K562 (cell line): Measurements from ENCODE around the gene PLEKHM3. TPM values are rescaled to one million over a fixed set of nuclear protein-coding genes. Genes with fewer than 3 reads are reported as not detected.
A peak's percentile ranks its signal among the peaks of the same experiment; 100 is the strongest.

Source experiments
- ATAC-seq: fragments of 200-7000 bp; cut with Tn5 transposase; 3 replicates; pipeline ENCODE4 v1.9.1; 2020; ENCODE audit warnings: moderate library complexity
- BruUV-seq: library from RNA; stranded (reverse); fragments of 400-500 nt; replicated peaks from 2 replicates; lab custom pipeline; 2021; lab: Mats Ljungman, UMichigan
- CTCF ChIA-PET: fragments of 300-600 bp; formaldehyde crosslinking; extraction: SDS; loops from one replicate; lab custom pipeline; 2021; ENCODE audit warnings: low intra/inter-chr PET ratio; lab: Yijun Ruan, JAX
- POLR2A ChIA-PET: fragments of 300-600, 350-650 bp; sonication (Branson Sonifier 250); formaldehyde crosslinking; extraction: SDS; loops from one replicate; lab custom pipeline; 2021; ENCODE audit warnings: antibody characterized with exemption, inconsistent platforms; lab: Yijun Ruan, JAX
- DNase-seq, 4 experiments: peaks; one replicate each; pipeline versions ENCODE4 v3.0.0 to v3.0.0-alpha.2; 2011 to 2018; ENCODE audit warnings: low spot score in 3 of 4, mixed read lengths in 3 of 4; ENCODE audit errors: extremely low read depth in 1 of 4
- FAIRE-seq: peaks from 2 replicates; lab custom pipeline; 2011; peaks lifted over from hg19 to GRCh38; lab: Jason Lieb, UNC
- H2AFZ ChIP-seq: 2 replicates; pipeline ENCODE4 v1.6.0; 2011; ENCODE audit warnings: low read depth, low read length, control low read depth, inconsistent platforms
- H3K27ac ChIP-seq: fragments of 200-600 bp; 3 replicates; pipeline ENCODE4 v1.8.0; 2011; ENCODE audit warnings: low read depth, mild to moderate bottlenecking, control low read depth, inconsistent platforms, low read length, moderate library complexity, mixed read lengths; ENCODE audit errors: extremely low read depth
- H3K27me3 ChIP-seq, 2 experiments: fragments of 300-600 bp in 1 of 2; 2 replicates in 1 of 2; 3 replicates in 1 of 2; pipeline versions ENCODE4 v1.6.0 to v1.8.0; 2011; ENCODE audit warnings: inconsistent platforms in 2 of 2, low read length in 2 of 2, mild to moderate bottlenecking in 1 of 2, mixed read lengths in 1 of 2, moderate library complexity in 1 of 2; ENCODE audit not compliant: control insufficient read depth in 2 of 2, insufficient read depth in 2 of 2
- H3K36me3 ChIP-seq: fragments of 300-600 bp; 3 replicates; pipeline ENCODE4 v1.8.0; 2011; ENCODE audit warnings: mild to moderate bottlenecking, low read length, inconsistent platforms; ENCODE audit not compliant: control insufficient read depth, insufficient read depth
- H3K4me1 ChIP-seq, 2 experiments: fragments of 200-600 bp in 1 of 2; replicated peaks in 1 of 2; 2 replicates in 1 of 2; 3 replicates in 1 of 2; pipeline versions ENCODE4 v1.5.1 to v1.8.0; 2011; ENCODE audit warnings: inconsistent platforms in 2 of 2, low read length in 2 of 2, mild to moderate bottlenecking in 1 of 2, mixed read lengths in 1 of 2, moderate library complexity in 1 of 2; ENCODE audit not compliant: control insufficient read depth in 2 of 2, insufficient read depth in 2 of 2
- H3K4me2 ChIP-seq: 2 replicates; pipeline ENCODE4 v1.6.1; 2011; ENCODE audit warnings: low read length, control low read depth, inconsistent platforms, mixed read lengths; ENCODE audit not compliant: insufficient read depth
- H3K4me3 ChIP-seq: fragments of 200-600 bp; sonication (generic), shearing (Covaris generic); 2 replicates; pipeline ENCODE4 v1.5.1; 2016; ENCODE audit warnings: control low read depth, inconsistent platforms
- H3K79me2 ChIP-seq: fragments of 200-600 bp; 3 replicates; pipeline ENCODE4 v1.8.0; 2011; ENCODE audit warnings: low read length, inconsistent platforms; ENCODE audit not compliant: control insufficient read depth, insufficient read depth
- H3K9ac ChIP-seq, 2 experiments: 2 replicates each; pipeline versions ENCODE4 v1.6.0 to v1.6.1; 2011; ENCODE audit warnings: low read depth in 2 of 2, low read length in 2 of 2, control low read depth in 1 of 2, inconsistent platforms in 1 of 2, mild to moderate bottlenecking in 1 of 2, mixed read lengths in 1 of 2; ENCODE audit not compliant: insufficient read depth in 1 of 2
- H3K9me1 ChIP-seq: one replicate; pipeline ENCODE4 v1.6.0; 2011; ENCODE audit warnings: inconsistent platforms, mild to moderate bottlenecking, low read length, moderate library complexity; ENCODE audit not compliant: control insufficient read depth, insufficient read depth
- H3K9me3 ChIP-seq: replicated peaks from 2 replicates; pipeline ENCODE4 v1.5.1; 2011; ENCODE audit warnings: low read depth, low read length, inconsistent platforms; ENCODE audit not compliant: control insufficient read depth, insufficient read depth
- H4K20me1 ChIP-seq: replicated peaks from 2 replicates; pipeline ENCODE4 v1.6.1; 2011; ENCODE audit warnings: low read length, inconsistent platforms, mixed read lengths; ENCODE audit not compliant: control insufficient read depth, insufficient read depth
- BHLHE40 ChIP-seq: IDR thresholded peaks from 2 replicates; pipeline ENCODE4 v1.6.1; 2011; ENCODE audit warnings: low read length, improper control_type of control experiment
- CBFA2T2 ChIP-seq: fragments of 450-650 bp; conservative IDR thresholded peaks from 2 replicates; pipeline ENCODE4 v1.6.1; 2017; ENCODE audit warnings: mild to moderate bottlenecking
- CBFA2T3 ChIP-seq: fragments of 450-650 bp; IDR thresholded peaks from 2 replicates; pipeline ENCODE4 v1.6.1; 2017
- CHD2 ChIP-seq: IDR thresholded peaks from 2 replicates; pipeline ENCODE4 v1.6.1; 2011; ENCODE audit warnings: low read depth, low read length
- EHMT2 ChIP-seq: fragments of 450-650 bp; IDR thresholded peaks from 2 replicates; pipeline ENCODE4 v1.6.1; 2018; ENCODE audit warnings: antibody characterized with exemption
- GABPA ChIP-seq: fragments of 200-800 bp; sonication (Bioruptor generic); conservative IDR thresholded peaks from 2 replicates; pipeline ENCODE4 v1.6.1; 2016; ENCODE audit warnings: low read depth, missing genetic modification characterization, missing compliant biosample characterization
- MTF1 ChIP-seq: fragments of 250-450 bp; sonication (Bioruptor Pico); IDR thresholded peaks from 2 replicates; pipeline ENCODE4 v1.9.0; 2021; ENCODE audit warnings: moderate library complexity, mild to moderate bottlenecking, inconsistent platforms, borderline replicate concordance
- NR2C2 ChIP-seq, 2 experiments: fragments of 200-800 bp in 1 of 2; sonication (Bioruptor generic) in 1 of 2; sonication (generic) in 1 of 2; formaldehyde crosslinking in 1 of 2; IDR thresholded peaks; 2 replicates each; pipeline versions ENCODE4 v1.6.1 to v1.8.0; 2016 to 2022; ENCODE audit warnings: mild to moderate bottlenecking in 1 of 2, missing compliant biosample characterization in 1 of 2, missing genetic modification characterization in 1 of 2, missing genetic modification reagents in 1 of 2
- NRF1 ChIP-seq, 2 experiments: fragments of 450-650 bp; IDR thresholded peaks in 1 of 2; conservative IDR thresholded peaks in 1 of 2; 2 replicates each; pipeline ENCODE4 v1.6.1; 2014; ENCODE audit warnings: mild to moderate bottlenecking in 2 of 2
- PHF8 ChIP-seq: fragments of 200-600 bp; sonication (generic); IDR thresholded peaks from 2 replicates; pipeline ENCODE4 v1.6.1; 2012; ENCODE audit warnings: mixed run types, mild to moderate bottlenecking, inconsistent platforms, low read length, moderate library complexity, borderline replicate concordance
- PKNOX1 ChIP-seq: fragments of 450-650 bp; IDR thresholded peaks from 2 replicates; pipeline ENCODE4 v1.6.1; 2016
- PML ChIP-seq: IDR thresholded peaks from 2 replicates; pipeline ENCODE4 v1.6.1; 2012; ENCODE audit warnings: low read length, inconsistent platforms
- RAD51 ChIP-seq: fragments of 450-650 bp; IDR thresholded peaks from 2 replicates; pipeline ENCODE4 v1.7.1; 2016; ENCODE audit warnings: low read depth, mild to moderate bottlenecking, borderline replicate concordance
- SAFB ChIP-seq: fragments of 200-400 bp; formaldehyde crosslinking; IDR thresholded peaks from 2 replicates; pipeline ENCODE4 v1.6.1; 2017; ENCODE audit warnings: low read depth, low read length, borderline replicate concordance
- TEAD2 ChIP-seq: fragments of 450-650 bp; IDR thresholded peaks from 2 replicates; pipeline ENCODE4 v1.6.1; 2016; ENCODE audit warnings: missing genetic modification characterization, control low read depth, missing compliant biosample characterization
- ZBTB34 ChIP-seq: fragments of 250-450 bp; sonication (Bioruptor Pico); IDR thresholded peaks from 2 replicates; pipeline ENCODE4 v1.8.0; 2021; ENCODE audit warnings: mild to moderate bottlenecking, moderate library complexity
- WGBS: fragments of 100-300 bp; shearing (Covaris generic); methylation state at CpG from one replicate; pipeline ENCODE4 v1.1.6; 2016; ENCODE audit warnings: low coverage, mixed read lengths; ENCODE audit not compliant: insufficient coverage; ENCODE audit errors: missing lambda C conversion rate; 5-methylcytosine and 5-hydroxymethylcytosine counted together
- in situ Hi-C: fragments of 300-500 bp; cut with MboI; formaldehyde crosslinking; loops from 4 replicates; pipeline ENCODE4 v1.15.0; 2018; ENCODE audit warnings: inconsistent platforms, mixed read lengths
- intact Hi-C: fragments of 100-400 bp; cut with micrococcal nuclease; formaldehyde crosslinking; loops from 2 replicates; pipeline ENCODE4 v1.14.2; 2022
- polyA plus RNA-seq, 8 experiments: library from polyadenylated mRNA; depleted of rRNA in 4 of 8; stranded (reverse) in 5 of 8; unstranded in 3 of 8; fragments of >200 nt; fragmentation: Nextera tagmentation in 2 of 8; fragmentation: Illumina TruSeq in 1 of 8; extraction: Ambion mirVana in 2 of 8; extraction: Trizol in 1 of 8; gene quantifications; 2 replicates each; pipeline versions ENCODE4 v1.2.1 to v1.2.3, GENCODE V29; 2011 to 2014; ENCODE audit warnings: inconsistent platforms in 1 of 8, missing spikeins in 1 of 8
- total RNA-seq, 7 experiments: library from RNA; depleted of rRNA in 6 of 7; stranded (reverse); fragments of >200 nt in 6 of 7; fragmentation: Illumina TruSeq in 2 of 7; extraction: Trizol in 2 of 7; gene quantifications; 2 replicates each; pipeline versions ENCODE4 v1.2.1 to v1.2.3, GENCODE V29; 2011 to 2021; ENCODE audit warnings: low replicate concordance in 1 of 7
- TF ChIP-seq, protein P1 (sequence below): fragments of 250-450 bp; sonication (Bioruptor Pico); IDR thresholded peaks from 2 replicates; pipeline ENCODE4 v1.5.0; 2021

Gene PLEKHM3
- total and polyA plus RNA-seq, 9 of the 15 experiments (the other 6 are each of a cell fraction or from before 2014, with no cell fraction given) = 0.24 to 1.6 (median 1.0) TPM

DNA sequence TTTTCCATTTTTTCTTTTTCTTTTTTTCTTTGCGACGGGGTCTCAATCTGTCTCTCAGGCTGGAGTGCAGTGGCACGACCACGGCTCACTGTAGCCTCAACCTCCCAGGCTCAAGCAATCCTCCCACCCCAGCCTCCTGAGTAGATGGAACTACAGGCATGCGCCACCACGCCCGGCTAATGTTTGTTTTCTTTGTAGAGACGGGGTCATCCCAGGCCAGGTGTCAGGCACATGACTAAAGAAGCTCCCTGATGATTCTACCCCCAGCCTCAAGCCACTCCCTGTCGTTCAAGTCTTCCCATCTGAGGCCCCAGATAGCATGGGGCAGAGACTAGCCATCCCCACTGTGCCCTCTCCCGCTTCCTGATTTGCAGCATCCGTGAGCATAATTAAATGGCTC, 245.8 kb downstream of the PLEKHM3 start:
- intact Hi-C loops (no loop called here), in situ Hi-C loops (no loop called here)
- Histone ChIP-seq H3K9me3 (no peaks in the 10 kb centered on the region), H3K4me2 (no peak overlapping the region), H3K4me1 (peaks cover 2 to 4% of the 10 kb centered on the region in 2 experiments; a peak in 2 of 5 replicates), H3K27me3 (no peaks in the 10 kb centered on the region), H3K9ac (peak overlapping the region in 1 of 2 experiments; percentile 1; a peak in 1 of 4 replicates), H3K4me3 (no peak overlapping the region), H3K36me3 (no peaks in the 10 kb centered on the region), H3K27ac (no peak overlapping the region), H4K20me1 (no peaks in the 10 kb centered on the region), H3K79me2 (no peaks in the 10 kb centered on the region), H2AFZ (peak overlapping the region; percentile 8; the same call in 1 of the 2 replicates), H3K9me1 (no peaks in the 10 kb centered on the region)
- POLR2A ChIA-PET = interaction anchor here (0.6 to 1.6 kb wide), 3 partner anchors 18 to 396 kb away, joined by 3 to 5 read pairs (median 3); no protein-coding TSS in a partner anchor
- TF ChIP-seq CHD2 = no peak
- TF ChIP-seq MTF1 (CRISPR knock-in tag) = no peak
- TF ChIP-seq PKNOX1 = 0 out of 2 replicates have a peak, but pooled peaks have one; percentile 20
- TF ChIP-seq, protein P1, sequence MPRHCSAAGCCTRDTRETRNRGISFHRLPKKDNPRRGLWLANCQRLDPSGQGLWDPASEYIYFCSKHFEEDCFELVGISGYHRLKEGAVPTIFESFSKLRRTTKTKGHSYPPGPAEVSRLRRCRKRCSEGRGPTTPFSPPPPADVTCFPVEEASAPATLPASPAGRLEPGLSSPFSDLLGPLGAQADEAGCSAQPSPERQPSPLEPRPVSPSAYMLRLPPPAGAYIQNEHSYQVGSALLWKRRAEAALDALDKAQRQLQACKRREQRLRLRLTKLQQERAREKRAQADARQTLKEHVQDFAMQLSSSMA (CRISPR knock-in tag) = no peak
- TF ChIP-seq ZBTB34 (CRISPR knock-in tag) = no peak
- no peak for TF ChIP-seq PML
- TF ChIP-seq CBFA2T3 = peak; percentile 38
- TF ChIP-seq EHMT2 = no peak
- peak; percentile 53; the same call in 1 of the 2 replicates for TF ChIP-seq BHLHE40
- TF ChIP-seq PHF8 = no peak
- no peak for TF ChIP-seq NR2C2 (CRISPR knock-in tag; IDR thresholded peaks at IDR 0.05)
- peak; percentile 29; the same call in 1 of the 2 replicates for TF ChIP-seq NR2C2 (tag; IDR thresholded peaks at IDR 0.05)
- TF ChIP-seq GABPA (tag) = no peak
- TF ChIP-seq CBFA2T2 = 0 out of 2 replicates have a peak, but pooled peaks have one; percentile 28
- no peak for TF ChIP-seq SAFB
- TF ChIP-seq RAD51 = peak; percentile 12; the same call in 1 of the 2 replicates
- no peak for TF ChIP-seq TEAD2 (tag)
- TF ChIP-seq NRF1 (conservative IDR thresholded peaks at IDR 0.05 in 1 of 2, IDR thresholded peaks at IDR 0.05 in 1 of 2) = peak; percentile 26 to 35; a peak in 1 of 4 replicates
- FAIRE-seq (no peak), DNase-seq (peak in 2 of 4 experiments; percentile 28 to 35), ATAC-seq (peak; percentile 74)
- WGBS = 23% methylated on average over 8 of the region's 11 CpGs
- CTCF ChIA-PET = no interaction called here
- BruUV-seq = no TSS peak
